Panc1 (cell line): ENCODE data around the gene HLA-DPB1.

Source experiments
- POLR2AphosphoS5 ChIP-seq: IDR thresholded peaks from 2 replicates; pipeline ENCODE4 v1.6.1; 2012; ENCODE audit warnings: mild to moderate bottlenecking, low read depth, low read length, moderate library complexity
- SIN3A ChIP-seq: IDR thresholded peaks from 2 replicates; pipeline ENCODE4 v1.6.1; 2012; ENCODE audit warnings: low read depth, mild to moderate bottlenecking, low read length, moderate library complexity, borderline replicate concordance; ENCODE audit not compliant: insufficient read depth
- TF ChIP-seq, protein P1 (sequence below): fragments of 450-650 bp; IDR thresholded peaks from 2 replicates; pipeline ENCODE4 v1.5.1; 2017; ENCODE audit warnings: mild to moderate bottlenecking
- TF ChIP-seq, protein P2 (sequence below), 2 experiments: IDR thresholded peaks; 2 replicates each; pipeline ENCODE4 v1.6.1; 2011 to 2012; ENCODE audit warnings: low read depth in 2 of 2, control low read depth in 1 of 2, low read length in 1 of 2, mild to moderate bottlenecking in 1 of 2, moderate library complexity in 1 of 2; ENCODE audit not compliant: insufficient read depth in 1 of 2

DNA sequence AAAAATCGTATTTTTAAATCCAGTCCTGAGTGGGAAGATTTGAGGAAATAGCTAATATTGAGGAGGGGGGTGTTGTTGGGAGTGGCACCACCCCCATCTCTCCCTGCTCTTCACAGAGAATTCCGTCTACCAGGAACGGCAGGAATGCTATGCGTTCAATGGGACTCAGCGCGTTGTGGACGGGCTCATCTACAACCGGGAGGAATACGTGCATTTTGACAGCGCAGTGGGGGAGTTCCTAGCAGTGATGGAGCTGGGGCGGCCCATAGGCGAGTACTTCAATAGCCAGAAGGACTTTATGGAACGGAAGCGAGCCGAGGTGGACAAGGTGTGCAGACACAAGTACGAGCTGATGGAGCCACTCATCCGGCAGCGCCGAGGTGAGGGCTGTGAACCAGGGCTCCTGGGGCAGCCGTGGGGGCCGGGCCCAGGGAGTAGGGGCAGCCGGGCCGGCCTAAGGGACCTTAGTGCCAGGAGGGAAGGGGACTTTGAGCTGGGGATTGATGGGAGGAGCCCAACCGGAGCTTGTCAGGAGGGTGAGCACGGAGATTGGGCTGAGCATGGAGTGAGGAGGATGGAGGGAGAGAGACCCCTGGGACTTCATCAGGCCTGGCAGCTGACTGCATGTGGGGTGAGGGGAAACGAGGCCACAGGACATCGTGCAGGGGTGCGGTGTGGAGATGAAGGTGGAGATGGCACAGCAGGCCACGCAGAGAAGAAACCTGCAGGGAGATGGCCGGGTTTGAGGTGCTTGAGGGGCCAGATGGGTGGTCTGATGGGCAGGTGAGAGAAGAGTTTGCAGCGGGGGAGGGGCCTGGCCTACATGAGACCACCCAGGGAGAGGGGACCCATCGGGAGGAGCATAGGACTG is 41.3 kb downstream of the HLA-DPB1 start:
- TF ChIP-seq, protein P1, sequence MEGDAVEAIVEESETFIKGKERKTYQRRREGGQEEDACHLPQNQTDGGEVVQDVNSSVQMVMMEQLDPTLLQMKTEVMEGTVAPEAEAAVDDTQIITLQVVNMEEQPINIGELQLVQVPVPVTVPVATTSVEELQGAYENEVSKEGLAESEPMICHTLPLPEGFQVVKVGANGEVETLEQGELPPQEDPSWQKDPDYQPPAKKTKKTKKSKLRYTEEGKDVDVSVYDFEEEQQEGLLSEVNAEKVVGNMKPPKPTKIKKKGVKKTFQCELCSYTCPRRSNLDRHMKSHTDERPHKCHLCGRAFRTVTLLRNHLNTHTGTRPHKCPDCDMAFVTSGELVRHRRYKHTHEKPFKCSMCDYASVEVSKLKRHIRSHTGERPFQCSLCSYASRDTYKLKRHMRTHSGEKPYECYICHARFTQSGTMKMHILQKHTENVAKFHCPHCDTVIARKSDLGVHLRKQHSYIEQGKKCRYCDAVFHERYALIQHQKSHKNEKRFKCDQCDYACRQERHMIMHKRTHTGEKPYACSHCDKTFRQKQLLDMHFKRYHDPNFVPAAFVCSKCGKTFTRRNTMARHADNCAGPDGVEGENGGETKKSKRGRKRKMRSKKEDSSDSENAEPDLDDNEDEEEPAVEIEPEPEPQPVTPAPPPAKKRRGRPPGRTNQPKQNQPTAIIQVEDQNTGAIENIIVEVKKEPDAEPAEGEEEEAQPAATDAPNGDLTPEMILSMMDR, result no peak
- TF ChIP-seq, protein P2, sequence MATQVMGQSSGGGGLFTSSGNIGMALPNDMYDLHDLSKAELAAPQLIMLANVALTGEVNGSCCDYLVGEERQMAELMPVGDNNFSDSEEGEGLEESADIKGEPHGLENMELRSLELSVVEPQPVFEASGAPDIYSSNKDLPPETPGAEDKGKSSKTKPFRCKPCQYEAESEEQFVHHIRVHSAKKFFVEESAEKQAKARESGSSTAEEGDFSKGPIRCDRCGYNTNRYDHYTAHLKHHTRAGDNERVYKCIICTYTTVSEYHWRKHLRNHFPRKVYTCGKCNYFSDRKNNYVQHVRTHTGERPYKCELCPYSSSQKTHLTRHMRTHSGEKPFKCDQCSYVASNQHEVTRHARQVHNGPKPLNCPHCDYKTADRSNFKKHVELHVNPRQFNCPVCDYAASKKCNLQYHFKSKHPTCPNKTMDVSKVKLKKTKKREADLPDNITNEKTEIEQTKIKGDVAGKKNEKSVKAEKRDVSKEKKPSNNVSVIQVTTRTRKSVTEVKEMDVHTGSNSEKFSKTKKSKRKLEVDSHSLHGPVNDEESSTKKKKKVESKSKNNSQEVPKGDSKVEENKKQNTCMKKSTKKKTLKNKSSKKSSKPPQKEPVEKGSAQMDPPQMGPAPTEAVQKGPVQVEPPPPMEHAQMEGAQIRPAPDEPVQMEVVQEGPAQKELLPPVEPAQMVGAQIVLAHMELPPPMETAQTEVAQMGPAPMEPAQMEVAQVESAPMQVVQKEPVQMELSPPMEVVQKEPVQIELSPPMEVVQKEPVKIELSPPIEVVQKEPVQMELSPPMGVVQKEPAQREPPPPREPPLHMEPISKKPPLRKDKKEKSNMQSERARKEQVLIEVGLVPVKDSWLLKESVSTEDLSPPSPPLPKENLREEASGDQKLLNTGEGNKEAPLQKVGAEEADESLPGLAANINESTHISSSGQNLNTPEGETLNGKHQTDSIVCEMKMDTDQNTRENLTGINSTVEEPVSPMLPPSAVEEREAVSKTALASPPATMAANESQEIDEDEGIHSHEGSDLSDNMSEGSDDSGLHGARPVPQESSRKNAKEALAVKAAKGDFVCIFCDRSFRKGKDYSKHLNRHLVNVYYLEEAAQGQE (IDR thresholded peaks at IDR 0.05; ENCODE audit: insufficient read depth in 1 of 2, low read depth in 2 of 2, low read length in 1 of 2), result no peak
- TF ChIP-seq SIN3A (no peak), POLR2AphosphoS5 (no peak)
